HG03432 (cell line): ENCODE data around the gene OR5B21.

ENCODE experiments used
- ATAC-seq: cut with Tn5 transposase; IDR thresholded peaks from one replicate; pipeline ENCODE4 v1.9.1; 2021; ENCODE audit warnings: mild to moderate bottlenecking, moderate library complexity; ENCODE audit not compliant: unreplicated experiment

OR5B21 gene

GRCh38 chr11:58494101-58494500, 13.8 kb downstream of the OR5B21 start:
- no peak for ATAC-seq

GRCh38 chr11:58493676-58494075, 14.2 kb downstream of the OR5B21 start:
- ATAC-seq: no peak

- ATAC-seq: no peak
These were observed 17.1 kb downstream of the OR5B21 start for GRCh38 chr11:58490827-58491226.

- ATAC-seq: no peak
These were observed 20.7 kb downstream of the OR5B21 start for GRCh38 chr11:58487170-58487569.

- ATAC-seq: no peak
These were observed 21.9 kb downstream of the OR5B21 start for GRCh38 chr11:58485961-58486360.

DNA sequence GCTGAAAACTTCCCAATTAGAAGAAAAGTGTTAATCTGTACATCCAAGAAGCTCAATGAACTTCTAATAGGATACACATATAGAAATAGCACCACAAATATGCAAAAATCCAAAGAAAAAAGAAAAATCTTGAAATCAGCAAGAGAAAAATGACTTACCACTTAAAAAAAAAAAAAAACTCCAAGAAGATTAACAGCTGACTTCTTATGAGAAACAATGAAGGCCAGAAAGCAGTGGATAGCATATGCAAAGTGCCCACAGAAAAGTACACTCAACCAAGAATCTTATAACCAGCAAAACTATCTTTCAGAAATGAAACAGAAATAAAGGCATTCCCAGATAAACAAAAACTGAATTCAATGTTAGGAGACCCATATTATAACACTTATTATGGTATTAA, 36.0 kb downstream of the OR5B21 start:
- no peak for ATAC-seq

GRCh38 chr11:58466293-58466692, 41.6 kb downstream of the OR5B21 start:
- no peak for ATAC-seq

- no peak for ATAC-seq
These were observed 42.2 kb downstream of the OR5B21 start for GRCh38 chr11:58465690-58466089.
